ENCODE results near the gene ZYG11B.
"Not testable (repeated sequence)": the region's sequence is repeated elsewhere in the genome, so short reads cannot be mapped to it uniquely, and the experiment has no call there.

ZYG11B gene

GRCh38 chr1:52739699-52740467, 13.6 kb downstream of the ZYG11B start:
- in situ Hi-C loops (cut with MboI; ENCODE audit: low pct_unique_long_range_greater_than_20kb, low sequenced_read_pairs, unreplicated experiment) = no loop called here
- no peak for TF ChIP-seq CTCF (IDR thresholded peaks at IDR 0.05; ENCODE audit: extremely low read depth, insufficient read depth, missing control alignments)
- no peak for DNase-seq (ENCODE audit: low spot score)

DNA sequence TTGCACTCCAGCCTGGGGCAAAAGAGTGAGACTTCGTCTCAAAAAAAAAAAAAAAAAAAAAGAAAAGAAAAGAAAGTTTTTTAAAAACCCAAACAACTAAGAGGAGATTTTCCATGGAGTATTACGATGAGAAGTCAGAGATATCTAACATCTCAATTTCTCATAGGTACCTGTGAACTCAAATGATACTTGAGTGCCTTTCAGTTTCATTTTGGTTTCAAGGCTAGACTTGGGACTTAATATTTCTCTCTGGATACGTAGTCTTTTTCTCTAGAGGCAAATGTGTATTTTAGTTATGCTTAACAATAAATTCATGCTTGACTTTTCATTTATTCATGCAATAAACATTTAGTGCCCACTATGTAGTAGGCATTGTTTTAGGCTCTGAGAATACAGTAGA, 15.0 kb downstream of the ZYG11B start:
- in situ Hi-C loops (cut with MboI; ENCODE audit: low pct_unique_long_range_greater_than_20kb, low sequenced_read_pairs, unreplicated experiment) = no loop called here
- DNase-seq (ENCODE audit: low spot score) = no peak
- TF ChIP-seq CTCF (IDR thresholded peaks at IDR 0.05; ENCODE audit: extremely low read depth, insufficient read depth, missing control alignments) = no peak

GRCh38 chr1:52746189-52746588, 19.9 kb downstream of the ZYG11B start:
- TF ChIP-seq CTCF (IDR thresholded peaks at IDR 0.05; ENCODE audit: extremely low read depth, insufficient read depth, missing control alignments) = no peak
- in situ Hi-C loops (cut with MboI; ENCODE audit: low pct_unique_long_range_greater_than_20kb, low sequenced_read_pairs, unreplicated experiment) = no loop called here
- no peak for DNase-seq (ENCODE audit: low spot score)

DNA sequence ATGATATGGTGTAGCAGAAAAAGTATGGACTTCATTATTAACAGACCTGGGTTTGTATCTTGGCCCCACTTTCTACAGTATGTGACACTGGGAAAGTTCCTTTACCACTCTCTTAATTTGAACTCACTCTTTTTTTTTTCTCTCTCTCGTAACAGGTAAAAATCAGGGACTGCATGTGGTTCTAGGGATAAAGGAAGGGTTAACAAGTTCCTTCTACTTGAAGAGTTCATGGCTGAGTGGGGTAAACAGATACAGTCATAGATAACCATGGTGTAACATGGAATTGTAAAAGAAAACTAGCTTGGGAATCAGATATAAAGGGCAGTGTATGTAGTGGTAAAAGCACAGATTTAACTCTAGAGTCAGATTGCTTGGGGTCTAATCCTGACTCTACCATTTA, 21.2 kb downstream of the ZYG11B start:
- in situ Hi-C loops (cut with MboI; ENCODE audit: low pct_unique_long_range_greater_than_20kb, low sequenced_read_pairs, unreplicated experiment) = no loop called here
- DNase-seq (ENCODE audit: low spot score) = no peak
- no peak for TF ChIP-seq CTCF (IDR thresholded peaks at IDR 0.05; ENCODE audit: extremely low read depth, insufficient read depth, missing control alignments)

DNA sequence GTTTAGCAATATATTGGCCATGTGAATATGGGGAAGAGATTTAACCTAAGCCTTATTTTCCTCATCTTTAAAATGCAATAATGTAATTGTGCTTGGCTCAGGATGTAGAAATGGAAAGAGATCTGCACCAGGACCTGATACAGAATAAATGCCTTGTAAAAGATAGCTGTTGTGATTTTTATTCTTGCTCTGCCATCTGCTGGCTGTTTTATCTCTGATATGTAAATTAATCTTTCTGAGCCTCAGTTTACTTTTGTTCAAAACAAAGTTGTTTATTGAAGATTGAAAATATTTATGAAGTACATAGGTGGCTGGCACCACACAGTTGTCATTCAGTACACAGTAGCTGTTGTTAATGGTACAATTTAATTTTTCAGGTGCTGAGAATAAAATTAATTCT, 21.9 kb downstream of the ZYG11B start:
- TF ChIP-seq CTCF (IDR thresholded peaks at IDR 0.05; ENCODE audit: extremely low read depth, insufficient read depth, missing control alignments) = no peak
- in situ Hi-C loops (cut with MboI; ENCODE audit: low pct_unique_long_range_greater_than_20kb, low sequenced_read_pairs, unreplicated experiment) = no loop called here
- DNase-seq (ENCODE audit: low spot score) = no peak

- in situ Hi-C loops (cut with MboI; ENCODE audit: low pct_unique_long_range_greater_than_20kb, low sequenced_read_pairs, unreplicated experiment) = not testable (repeated sequence)
Observed at GRCh38 chr1:52749496-52749895, 23.2 kb downstream of the ZYG11B start.

DNA sequence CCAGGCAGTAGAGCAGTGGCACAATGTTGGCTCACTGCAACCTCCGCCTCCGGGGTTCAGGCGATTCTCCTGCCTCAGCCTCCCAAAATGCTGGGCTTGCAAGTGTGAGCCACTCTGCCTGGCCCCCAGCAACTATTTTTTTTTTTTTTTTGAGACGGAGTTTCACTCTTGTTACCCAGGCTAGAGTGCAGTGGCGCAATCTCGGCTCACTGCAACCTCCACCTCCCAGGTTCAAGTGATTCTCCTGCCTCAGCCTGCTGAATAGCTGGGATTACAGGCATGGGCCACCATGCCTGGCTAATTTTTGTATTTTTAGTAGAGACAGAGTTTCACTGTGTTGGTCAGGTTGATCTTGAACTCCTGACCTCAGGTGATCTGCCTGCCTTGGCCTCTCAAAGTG, 23.9 kb downstream of the ZYG11B start:
- DNase-seq (ENCODE audit: low spot score); in situ Hi-C loops (cut with MboI; ENCODE audit: low pct_unique_long_range_greater_than_20kb, low sequenced_read_pairs, unreplicated experiment): not testable (repeated sequence)

More at GRCh38 chr1:52749496-52749895, 23.2 kb downstream of the ZYG11B start:
- DNase-seq (ENCODE audit: low spot score) = not testable (repeated sequence)
